ENCODE measurements around the gene LRRC7.

DNA sequence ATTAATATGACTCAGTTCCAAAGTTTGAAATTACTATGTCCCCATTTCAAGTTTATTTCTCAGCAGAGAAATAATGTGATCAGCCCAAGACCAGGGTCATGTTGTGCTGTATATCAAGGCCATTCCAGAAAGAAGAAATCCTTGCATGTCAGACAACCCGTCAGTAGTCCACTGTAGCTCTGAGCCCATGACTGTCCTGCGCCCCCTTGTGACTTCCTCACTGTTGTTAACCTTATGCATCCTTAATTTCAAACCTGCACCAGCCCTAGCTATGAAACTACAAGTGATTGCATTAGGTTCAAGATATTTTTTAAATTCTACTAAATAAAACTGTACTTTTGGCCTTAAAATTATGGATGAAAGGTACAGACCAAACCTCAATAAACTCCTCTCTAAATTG is 133.0 kb downstream of the LRRC7 start:
- TF ChIP-seq CTCF (conservative IDR thresholded peaks at IDR 0.05; ENCODE audit: low read length) (peak; percentile 58), EZH2phosphoT487 (IDR thresholded peaks at IDR 0.05; ENCODE audit: borderline replicate concordance) (no peak)
